Pancreas (tissue), 10 donors: ENCODE results near the gene SPSB1. TPM values are rescaled to one million over a fixed set of nuclear protein-coding genes. Genes with fewer than 3 reads are reported as not detected.

Experiments
- ATAC-seq, 4 donors: fragments of 200-7000 bp; cut with Tn5 transposase; one replicate each; pipeline versions ENCODE4 v1.8.0 to v1.9.1; 2020; ENCODE audit warnings: mild to moderate bottlenecking in 4 of 4, moderate library complexity in 4 of 4
- DNase-seq, 6 donors: peaks; one replicate each; pipeline ENCODE4 v3.0.0-alpha.2; 2020
- FAIRE-seq: peaks from 2 replicates; lab custom pipeline; 2012; peaks lifted over from hg19 to GRCh38; lab: Jason Lieb, UNC
- H3K27ac ChIP-seq, 4 donors: fragments of 200-600 bp; sonication (generic); 1 replicate in 3 of 4; 2 replicates in 1 of 4; pipeline versions ENCODE4 v1.5.0 to v1.8.0; 2020
- H3K27me3 ChIP-seq, 4 donors: fragments of 200-600 bp; one replicate each; pipeline ENCODE4 v1.8.0; 2021
- H3K36me3 ChIP-seq, 3 donors: fragments of 200-600 bp; sonication (generic) in 1 of 3; one replicate each; pipeline versions ENCODE4 v1.5.0 to v1.8.0; 2020 to 2021
- H3K4me1 ChIP-seq, 3 donors: fragments of 200-600 bp; one replicate each; pipeline ENCODE4 v1.8.0; 2021
- H3K4me3 ChIP-seq, 4 donors: fragments of 200-600 bp; sonication (generic) in 2 of 4; one replicate each; pipeline versions ENCODE4 v1.5.0 to v1.8.0; 2020 to 2021
- H3K9me3 ChIP-seq, 4 donors: fragments of 200-600 bp; one replicate each; pipeline ENCODE4 v1.8.0; 2021
- WGBS, 2 donors: extraction: QIAGEN DNeasy Blood & Tissue Kit; methylation state at CpG; one replicate each; pipeline ENCODE4 v1.1.7; 2013; 5-methylcytosine and 5-hydroxymethylcytosine counted together
- intact Hi-C, 3 donors: fragments of 100-400 bp; cut with DNase I; formaldehyde crosslinking; loops; one replicate each; pipeline versions ENCODE4 v1.11.1 to v1.14.2; 2022
- polyA plus RNA-seq, 2 donors: library from polyadenylated mRNA; stranded (reverse); fragments of 200-250 nt; gene quantifications; one replicate each; pipeline ENCODE4 v1.2.3, GENCODE V29; 2013
- total RNA-seq, 6 donors: library from RNA; stranded (reverse); fragmentation: NEBNext Ultra II Directional in 4 of 6; extraction: Animal tissue kit (Norgen Biotek cat#: 25700) in 4 of 6; gene quantifications; one replicate each; pipeline versions ENCODE4 v1.2.1 to v1.2.4, GENCODE V29; 2021 to 2023
- TF ChIP-seq, protein P1 (sequence below), 4 donors: fragments of 200-600 bp; sonication (generic) in 3 of 4; IDR thresholded peaks; one replicate each; pipeline versions ENCODE4 v1.5.0 to v1.8.0; 2021; ENCODE audit warnings: antibody characterized with exemption in 4 of 4
- donor health status: healthy with polysubstance abuse.
- donor health status: DM: no; HTN: no; CAD: no; lungs with moderate emphysema.
- donor health status: DM: no; HTN: no; CAD: no.
- donor health status: control.
- donor health status: control.
- donor health status: Bipolar disorder and iron deficiency.
- donor health status: DM: yes; HTN: yes; CAD: no.
- donor health status: DM: no; HTN: no; CAD: no.
- donor health status: DM: no; HTN: no; CAD: no.
- donor health status: DM: yes; HTN: yes; CAD: no.

SPSB1 gene
- total and polyA plus RNA-seq, 8 donors = 10.5 to 27.5 (median 18.1) TPM

DNA sequence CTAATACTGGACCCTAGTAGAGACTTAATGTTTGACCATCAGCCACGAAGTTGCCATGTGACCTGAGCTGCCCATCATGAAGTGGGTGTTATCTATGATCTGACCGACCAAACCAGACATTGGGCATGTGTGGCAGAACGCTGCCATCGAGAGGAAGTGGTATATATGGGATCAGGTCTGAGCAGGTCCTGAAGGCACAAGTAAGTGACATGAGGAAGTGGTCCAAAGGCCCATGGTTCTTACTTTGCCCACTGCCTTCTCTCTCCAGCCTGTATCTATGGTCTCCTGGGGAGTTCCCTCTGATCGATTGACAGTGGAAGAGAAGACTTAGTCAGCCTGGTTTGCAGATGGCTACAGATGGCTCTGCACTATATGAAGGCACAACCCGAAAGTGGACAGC, 7.9 kb downstream of the SPSB1 start:
- no peaks in the 10 kb centered on the region for H3K27me3 ChIP-seq
- TF ChIP-seq, protein P1, sequence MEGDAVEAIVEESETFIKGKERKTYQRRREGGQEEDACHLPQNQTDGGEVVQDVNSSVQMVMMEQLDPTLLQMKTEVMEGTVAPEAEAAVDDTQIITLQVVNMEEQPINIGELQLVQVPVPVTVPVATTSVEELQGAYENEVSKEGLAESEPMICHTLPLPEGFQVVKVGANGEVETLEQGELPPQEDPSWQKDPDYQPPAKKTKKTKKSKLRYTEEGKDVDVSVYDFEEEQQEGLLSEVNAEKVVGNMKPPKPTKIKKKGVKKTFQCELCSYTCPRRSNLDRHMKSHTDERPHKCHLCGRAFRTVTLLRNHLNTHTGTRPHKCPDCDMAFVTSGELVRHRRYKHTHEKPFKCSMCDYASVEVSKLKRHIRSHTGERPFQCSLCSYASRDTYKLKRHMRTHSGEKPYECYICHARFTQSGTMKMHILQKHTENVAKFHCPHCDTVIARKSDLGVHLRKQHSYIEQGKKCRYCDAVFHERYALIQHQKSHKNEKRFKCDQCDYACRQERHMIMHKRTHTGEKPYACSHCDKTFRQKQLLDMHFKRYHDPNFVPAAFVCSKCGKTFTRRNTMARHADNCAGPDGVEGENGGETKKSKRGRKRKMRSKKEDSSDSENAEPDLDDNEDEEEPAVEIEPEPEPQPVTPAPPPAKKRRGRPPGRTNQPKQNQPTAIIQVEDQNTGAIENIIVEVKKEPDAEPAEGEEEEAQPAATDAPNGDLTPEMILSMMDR (IDR thresholded peaks at IDR 0.05) = no peak
- DNase-seq (no peak), ATAC-seq (no peak), FAIRE-seq (no peak)
- intact Hi-C loops = no loop called here
- H3K4me3 ChIP-seq = no peak overlapping the region
- no peak overlapping the region for H3K27ac ChIP-seq
- WGBS, 2 donors = 70 to 80% methylated on average over 6 of the region's 6 CpGs
- H3K9me3 ChIP-seq = no peaks in the 10 kb centered on the region
- peaks cover 8 to 30% (median 12%) of the 10 kb centered on the region in 3 donors for H3K4me1 ChIP-seq
- no peaks in the 10 kb centered on the region for H3K36me3 ChIP-seq

DNA sequence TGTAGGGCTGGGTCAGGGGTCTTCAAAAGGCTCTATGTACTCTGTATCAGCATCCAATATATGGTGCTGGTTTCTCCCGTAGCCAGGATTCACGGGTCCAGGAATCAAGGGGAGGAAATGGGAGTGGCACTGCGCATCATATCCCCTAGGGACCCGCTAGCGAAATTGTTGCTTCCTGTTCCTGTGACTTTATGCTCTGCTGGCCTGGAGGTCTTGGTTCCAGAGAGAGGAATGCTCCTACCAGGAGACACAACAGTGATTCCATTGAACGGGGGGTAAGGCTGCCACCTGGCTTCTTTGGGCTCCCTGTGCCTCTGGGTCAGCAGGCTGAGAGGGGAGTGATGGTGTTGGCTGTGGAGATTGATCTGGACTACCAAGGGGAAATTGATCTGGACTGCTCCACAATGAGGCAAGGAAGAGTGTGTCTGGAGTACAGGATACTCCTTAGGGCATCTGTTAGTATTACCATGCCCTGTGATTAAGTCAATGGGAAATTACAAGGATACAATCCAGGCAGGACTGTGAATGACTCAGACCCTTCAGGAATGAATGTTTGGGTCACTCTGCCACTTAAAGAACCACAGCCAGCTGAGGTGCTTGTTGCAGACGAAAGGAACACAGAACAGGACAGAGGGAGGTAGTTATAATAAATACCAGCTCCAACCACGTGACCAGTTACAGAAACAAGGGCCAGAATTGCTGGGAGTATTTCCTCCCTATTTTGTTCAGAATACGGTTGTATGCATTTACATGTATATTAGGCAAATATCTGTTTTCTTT, 10.2 kb downstream of the SPSB1 start:
- WGBS, 2 donors = 55 to 63% methylated on average over 9 of the region's 9 CpGs
- ATAC-seq (peak; percentile 26 to 61 (median 52)), DNase-seq (peak in 2 of 6 donors; percentile 11 to 12), FAIRE-seq (no peak)
- Histone ChIP-seq H3K9me3 (no peaks in the 10 kb centered on the region), H3K27ac (peak overlapping the region in 3 of 4 donors; percentile 1 to 44 (median 28)), H3K27me3 (no peaks in the 10 kb centered on the region), H3K4me1 (peaks cover 8 to 24% (median 12%) of the 10 kb centered on the region in 3 donors), H3K36me3 (no peaks in the 10 kb centered on the region), H3K4me3 (no peak overlapping the region)
- TF ChIP-seq, protein P1 (IDR thresholded peaks at IDR 0.05) = no peak
- intact Hi-C loops = no loop called here

DNA sequence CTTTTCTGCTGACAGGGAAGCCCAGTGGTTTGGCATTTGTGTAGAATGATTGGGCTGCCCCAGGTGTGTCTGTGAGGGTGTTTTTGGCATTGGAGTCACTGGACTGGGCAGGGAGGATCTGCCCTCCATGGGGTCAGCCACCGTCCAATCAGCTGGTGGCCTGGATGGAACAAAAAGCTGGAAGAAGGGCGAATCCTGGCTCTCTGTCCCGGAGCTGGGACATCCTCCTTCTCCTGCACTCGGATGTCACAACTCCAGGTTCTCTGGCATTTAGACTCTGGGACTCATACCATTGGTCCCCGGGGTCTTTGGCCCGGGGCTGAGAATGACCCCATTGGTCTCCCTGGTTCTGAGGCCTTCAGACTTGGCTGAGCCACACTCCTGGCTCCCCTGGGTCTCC, 11.2 kb downstream of the SPSB1 start:
- DNase-seq = peak in 1 of 6 donors; percentile 18
- no peak for ATAC-seq
- TF ChIP-seq, protein P1 (IDR thresholded peaks at IDR 0.05) = no peak
- H3K36me3 ChIP-seq = no peaks in the 10 kb centered on the region
- H3K27me3 ChIP-seq = no peaks in the 10 kb centered on the region
- intact Hi-C loops = no loop called here
- peaks cover 8 to 24% (median 12%) of the 10 kb centered on the region in 3 donors for H3K4me1 ChIP-seq
- H3K9me3 ChIP-seq = no peaks in the 10 kb centered on the region
- 94 to 97% methylated on average over 5 to 6 of the region's 6 CpGs for WGBS, 2 donors
- H3K4me3 ChIP-seq = no peak overlapping the region
- H3K27ac ChIP-seq = no peak overlapping the region
- FAIRE-seq = no peak

DNA sequence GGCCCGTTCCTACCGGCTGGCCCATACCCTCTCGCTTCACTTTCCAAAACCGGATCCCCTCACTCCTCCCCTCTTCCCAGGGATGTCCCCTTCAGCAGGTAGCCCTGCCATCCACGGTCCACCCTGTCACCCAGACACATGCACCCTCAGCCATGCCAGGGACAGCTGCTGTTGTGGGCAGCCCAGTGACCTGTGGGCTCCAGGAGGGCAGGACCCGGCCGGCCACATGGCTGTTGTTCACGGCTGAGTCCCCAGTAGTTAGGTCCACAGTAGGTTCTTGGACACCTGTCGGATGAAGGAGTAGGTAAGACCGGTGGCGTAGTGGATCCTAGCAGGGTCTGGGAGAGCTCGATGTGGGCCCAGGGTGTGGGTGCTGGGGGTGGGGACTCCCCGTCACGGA, 12.5 kb downstream of the SPSB1 start:
- TF ChIP-seq, protein P1 (IDR thresholded peaks at IDR 0.05) = no peak
- H3K27ac ChIP-seq = no peak overlapping the region
- no peak for FAIRE-seq
- no peaks in the 10 kb centered on the region for H3K36me3 ChIP-seq
- peaks cover 8 to 24% (median 12%) of the 10 kb centered on the region in 3 donors for H3K4me1 ChIP-seq
- H3K9me3 ChIP-seq = no peaks in the 10 kb centered on the region
- no peak overlapping the region for H3K4me3 ChIP-seq
- ATAC-seq = peak in 2 of 4 donors; percentile 11 to 64
- no peaks in the 10 kb centered on the region for H3K27me3 ChIP-seq
- intact Hi-C loops = no loop called here
- WGBS, 2 donors = 74 to 76% methylated on average over 14 of the region's 14 CpGs
- DNase-seq = peak in 2 of 6 donors; percentile 45 to 71

DNA sequence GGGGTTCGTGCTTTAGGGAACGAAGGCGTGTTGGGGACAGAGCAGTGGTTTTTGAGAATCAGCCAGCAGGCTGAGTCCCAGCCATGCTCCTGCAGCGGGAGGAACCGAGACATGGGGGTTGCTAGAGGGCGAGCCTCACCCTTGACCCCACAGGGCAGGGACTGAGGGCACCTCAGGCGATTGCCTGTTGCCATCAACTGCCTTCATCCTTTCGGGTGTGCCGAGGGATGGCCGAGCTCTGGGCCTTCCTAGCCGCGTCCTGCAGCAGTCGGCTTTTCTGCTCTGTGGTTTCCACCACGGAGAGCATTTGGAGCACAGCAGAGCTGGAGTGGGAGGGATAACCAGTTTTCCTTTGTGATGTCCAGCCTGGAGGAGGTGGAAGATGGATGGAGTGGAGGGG, 13.3 kb downstream of the SPSB1 start:
- no peak overlapping the region for H3K4me3 ChIP-seq
- intact Hi-C loops = no loop called here
- no peaks in the 10 kb centered on the region for H3K36me3 ChIP-seq
- ATAC-seq (no peak), DNase-seq (peak in 1 of 6 donors; percentile 41), FAIRE-seq (no peak)
- H3K4me1 ChIP-seq = peaks cover 8 to 24% (median 12%) of the 10 kb centered on the region in 3 donors
- H3K27me3 ChIP-seq = no peaks in the 10 kb centered on the region
- TF ChIP-seq, protein P1 (IDR thresholded peaks at IDR 0.05) = no peak
- H3K9me3 ChIP-seq = no peaks in the 10 kb centered on the region
- no peak overlapping the region for H3K27ac ChIP-seq
- WGBS, 2 donors = 90 to 91% methylated on average over 14 of the region's 14 CpGs
